Measurements from ENCODE around the gene SORCS1.

SORCS1 gene

DNA sequence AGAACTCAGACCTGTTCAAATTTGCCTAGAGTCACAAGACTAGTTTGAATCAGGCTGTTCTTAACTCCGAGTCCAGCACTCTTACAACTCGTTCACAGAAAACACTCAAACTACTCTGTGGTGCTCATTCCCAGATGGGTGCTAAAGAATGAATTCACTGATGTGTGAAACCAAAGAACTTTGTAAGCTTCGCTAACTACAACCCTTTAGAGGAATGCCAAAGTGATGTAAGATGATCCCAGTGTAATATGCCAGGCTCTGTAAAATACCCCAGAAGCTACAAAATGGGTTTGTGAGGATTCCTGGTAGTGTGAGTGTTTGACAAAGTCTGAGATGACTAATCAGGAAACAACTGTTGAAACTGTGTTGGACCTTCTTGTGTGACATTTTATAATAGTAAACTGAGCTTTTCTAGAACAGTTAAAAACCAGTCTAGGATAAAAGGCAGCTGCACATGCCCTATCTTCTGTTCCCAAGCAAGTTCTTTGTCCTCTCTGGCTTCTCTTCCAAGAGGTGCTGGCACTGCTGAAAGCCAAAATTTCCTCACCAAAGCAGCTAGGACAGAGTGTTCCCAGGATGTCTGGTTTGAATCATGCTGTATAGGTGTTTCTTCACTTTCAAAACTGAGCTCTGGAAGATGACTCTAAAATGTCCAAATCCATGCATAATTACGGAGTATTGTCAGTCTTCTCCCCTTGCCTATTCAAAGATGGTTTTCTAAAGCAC, 527.6 kb downstream of the SORCS1 start:
- no peaks in the 10 kb centered on the region for H3K27me3 ChIP-seq (ENCODE audit: control insufficient read depth, insufficient read depth, low read length, poor library complexity, severe bottlenecking)
- no peaks in the 10 kb centered on the region for H3K4me1 ChIP-seq (ENCODE audit: control insufficient read depth, insufficient read depth, low read length)
- no peak overlapping the region for H3K4me3 ChIP-seq (ENCODE audit: insufficient read depth, low read depth, low read length)
- H3K36me3 ChIP-seq (ENCODE audit: control insufficient read depth, insufficient read depth, low read length): no peaks in the 10 kb centered on the region
- no peak overlapping the region for H3K27ac ChIP-seq (ENCODE audit: insufficient read depth, low read depth, low read length, poor library complexity, severe bottlenecking)
- H3K9me3 ChIP-seq (ENCODE audit: control insufficient read depth, low read length): no peaks in the 10 kb centered on the region
- WGBS, 2 experiments: 73 to 84% methylated on average over 4 of the region's 4 CpGs

DNA sequence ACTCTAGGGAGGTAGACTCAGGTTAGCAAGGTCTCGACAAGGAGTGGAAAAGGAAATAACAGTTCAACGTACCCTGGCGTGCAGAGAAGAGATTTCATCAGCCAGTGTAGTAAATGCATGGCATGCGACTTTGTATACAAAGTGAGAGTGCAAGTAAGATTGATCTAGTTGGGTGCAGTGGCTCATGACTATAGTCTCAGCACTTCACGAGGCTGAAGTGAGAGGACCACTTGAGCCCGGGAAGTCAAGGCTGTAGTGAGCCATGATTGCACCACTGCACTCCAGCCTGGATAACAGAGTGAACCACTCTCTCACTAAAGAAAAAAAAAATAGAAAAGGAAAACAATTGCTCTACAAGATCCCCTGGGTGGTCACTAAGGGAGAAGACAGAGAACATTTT, 528.6 kb downstream of the SORCS1 start:
- H3K27ac ChIP-seq (ENCODE audit: insufficient read depth, low read depth, low read length, poor library complexity, severe bottlenecking): no peak overlapping the region
- no peaks in the 10 kb centered on the region for H3K9me3 ChIP-seq (ENCODE audit: control insufficient read depth, low read length)
- no peaks in the 10 kb centered on the region for H3K36me3 ChIP-seq (ENCODE audit: control insufficient read depth, insufficient read depth, low read length)
- H3K27me3 ChIP-seq (ENCODE audit: control insufficient read depth, insufficient read depth, low read length, poor library complexity, severe bottlenecking): no peaks in the 10 kb centered on the region
- 96% methylated on average over 6 of the region's 6 CpGs for WGBS, 2 experiments
- H3K4me3 ChIP-seq (ENCODE audit: insufficient read depth, low read depth, low read length): no peak overlapping the region
- H3K4me1 ChIP-seq (ENCODE audit: control insufficient read depth, insufficient read depth, low read length): no peaks in the 10 kb centered on the region

DNA sequence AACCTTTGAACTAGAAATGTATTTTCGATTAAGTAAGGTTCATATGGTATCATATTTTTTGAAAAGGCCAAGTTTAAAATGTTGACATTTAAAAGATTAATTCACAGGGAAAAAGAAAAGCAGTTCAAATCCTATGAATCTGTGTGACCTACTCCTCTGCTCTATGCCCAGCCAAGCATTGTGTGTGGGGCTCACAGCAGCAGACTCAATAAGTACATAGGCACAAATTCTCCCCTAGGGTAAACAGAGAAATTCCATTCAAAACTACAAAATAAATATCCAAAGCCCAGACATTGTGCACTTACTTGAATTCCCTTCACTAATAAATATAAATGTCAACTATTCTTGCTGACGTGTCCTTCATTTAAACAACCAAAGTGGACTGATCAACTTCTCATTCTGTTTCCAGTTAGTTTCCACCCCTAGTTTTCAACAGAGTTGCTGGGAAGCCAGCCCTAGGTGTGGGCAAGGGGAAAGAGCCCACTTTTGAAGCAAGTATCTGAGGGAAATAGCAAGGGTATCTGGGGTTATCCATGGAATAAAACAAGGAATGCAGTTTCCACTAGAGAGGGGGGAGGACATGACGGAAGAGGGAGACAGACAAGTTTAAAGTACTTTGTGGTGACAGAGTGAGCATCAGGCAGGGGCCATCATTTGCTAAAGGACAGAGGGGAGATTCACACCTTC, 533.3 kb downstream of the SORCS1 start:
- no peaks in the 10 kb centered on the region for H3K36me3 ChIP-seq (ENCODE audit: control insufficient read depth, insufficient read depth, low read length)
- WGBS, 2 experiments: 90 to 93% methylated on average over 3 of the region's 3 CpGs
- H3K4me3 ChIP-seq (ENCODE audit: insufficient read depth, low read depth, low read length): no peak overlapping the region
- no peak overlapping the region for H3K27ac ChIP-seq (ENCODE audit: insufficient read depth, low read depth, low read length, poor library complexity, severe bottlenecking)
- H3K9me3 ChIP-seq (ENCODE audit: control insufficient read depth, low read length): no peaks in the 10 kb centered on the region
- H3K27me3 ChIP-seq (ENCODE audit: control insufficient read depth, insufficient read depth, low read length, poor library complexity, severe bottlenecking): no peaks in the 10 kb centered on the region
- H3K4me1 ChIP-seq (ENCODE audit: control insufficient read depth, insufficient read depth, low read length): no peaks in the 10 kb centered on the region

DNA sequence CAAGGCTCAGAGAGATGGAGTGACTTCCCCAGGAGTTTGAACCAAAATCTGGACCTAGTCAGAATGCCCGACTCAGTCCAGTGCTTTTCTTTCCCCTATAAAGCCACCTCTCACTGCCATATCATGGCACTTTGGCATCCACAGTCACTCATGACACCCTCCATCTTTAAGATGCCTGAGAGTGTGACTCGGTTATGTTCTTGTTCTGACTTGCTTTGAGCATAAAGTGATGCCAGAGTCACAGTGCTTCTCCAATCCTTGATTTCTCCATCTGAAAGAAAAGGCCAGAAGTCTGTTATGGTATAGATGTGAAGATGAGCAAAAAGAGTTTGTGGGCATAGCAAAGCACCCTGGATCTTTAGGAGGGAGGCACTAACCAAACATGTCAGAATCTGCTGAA, 538.1 kb downstream of the SORCS1 start:
- no peak overlapping the region for H3K27ac ChIP-seq (ENCODE audit: insufficient read depth, low read depth, low read length, poor library complexity, severe bottlenecking)
- H3K9me3 ChIP-seq (ENCODE audit: control insufficient read depth, low read length): no peaks in the 10 kb centered on the region
- H3K27me3 ChIP-seq (ENCODE audit: control insufficient read depth, insufficient read depth, low read length, poor library complexity, severe bottlenecking): no peaks in the 10 kb centered on the region
- no peak overlapping the region for H3K4me3 ChIP-seq (ENCODE audit: insufficient read depth, low read depth, low read length)
- 93 to 94% methylated on average over 2 of the region's 2 CpGs for WGBS, 2 experiments
- peaks cover 3% of the 10 kb centered on the region for H3K4me1 ChIP-seq (ENCODE audit: control insufficient read depth, insufficient read depth, low read length)
- H3K36me3 ChIP-seq (ENCODE audit: control insufficient read depth, insufficient read depth, low read length): no peaks in the 10 kb centered on the region

DNA sequence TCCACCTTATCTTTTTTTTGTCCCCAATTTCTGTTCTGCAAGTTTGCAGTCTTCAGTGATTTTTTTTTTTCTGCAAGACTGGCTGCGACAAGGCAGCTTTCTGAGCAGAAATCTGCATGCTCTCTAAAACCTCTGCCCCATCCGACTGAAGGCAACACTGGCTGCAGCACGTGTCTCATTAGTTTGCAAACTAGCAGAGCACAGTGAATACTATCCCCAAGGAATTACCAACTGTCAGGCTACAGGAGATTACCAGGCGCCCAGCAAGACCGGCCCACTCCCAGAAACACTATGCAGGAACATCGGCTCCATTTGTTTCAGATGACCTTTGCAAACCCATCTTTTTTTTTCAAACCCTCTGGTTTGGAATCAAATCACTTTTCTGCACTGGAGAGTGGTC, 538.8 kb downstream of the SORCS1 start:
- Histone ChIP-seq H3K36me3 (ENCODE audit: control insufficient read depth, insufficient read depth, low read length) (no peaks in the 10 kb centered on the region), H3K27ac (ENCODE audit: insufficient read depth, low read depth, low read length, poor library complexity, severe bottlenecking) (no peak overlapping the region), H3K9me3 (ENCODE audit: control insufficient read depth, low read length) (no peaks in the 10 kb centered on the region), H3K27me3 (ENCODE audit: control insufficient read depth, insufficient read depth, low read length, poor library complexity, severe bottlenecking) (no peaks in the 10 kb centered on the region), H3K4me3 (ENCODE audit: insufficient read depth, low read depth, low read length) (no peak overlapping the region), H3K4me1 (ENCODE audit: control insufficient read depth, insufficient read depth, low read length) (peaks cover 3% of the 10 kb centered on the region)
- WGBS, 2 experiments: 52 to 53% methylated on average over 6 of the region's 6 CpGs

DNA sequence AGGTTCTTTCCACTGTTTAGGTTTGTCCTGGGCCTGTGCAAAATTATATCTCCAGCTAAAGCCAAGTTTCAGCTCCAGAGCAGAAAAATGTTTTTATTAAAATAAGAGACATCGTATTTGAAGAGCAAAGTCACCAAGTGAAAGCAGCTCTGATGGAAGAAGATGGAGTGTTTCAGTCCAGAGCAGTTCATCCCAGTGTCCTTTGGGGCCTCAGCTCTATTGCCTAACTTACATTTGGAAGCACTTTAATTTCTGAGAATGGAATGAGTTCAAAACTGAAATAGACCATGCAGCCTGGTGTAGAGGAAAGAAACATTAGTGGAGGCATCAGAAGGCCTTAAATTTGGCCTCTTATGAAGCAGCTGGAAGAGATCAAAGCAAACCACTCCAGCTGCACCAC, 545.2 kb downstream of the SORCS1 start:
- WGBS, 2 experiments: 90 to 95% methylated on average over 1 of the region's 1 CpG
- H3K27me3 ChIP-seq (ENCODE audit: control insufficient read depth, insufficient read depth, low read length, poor library complexity, severe bottlenecking): no peaks in the 10 kb centered on the region

DNA sequence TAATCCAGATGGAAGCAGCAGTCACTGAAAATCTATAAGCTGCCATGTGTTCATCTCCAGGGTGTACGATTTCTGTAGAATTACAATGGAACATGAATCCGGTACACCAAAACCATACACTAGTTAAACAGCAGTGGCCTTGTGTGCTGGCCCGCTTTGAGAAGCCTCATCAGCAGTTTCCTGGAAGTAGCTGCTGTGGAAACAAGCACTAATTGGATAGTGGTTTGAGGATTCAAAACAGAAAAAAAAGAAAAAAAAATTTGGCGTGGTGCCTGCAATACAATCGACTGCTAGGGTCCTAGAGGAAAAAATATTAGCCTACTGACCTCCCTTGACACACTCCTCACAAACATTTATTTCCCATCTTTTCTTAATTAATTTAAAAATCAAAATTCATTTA, 545.9 kb downstream of the SORCS1 start:
- H3K27ac ChIP-seq (ENCODE audit: insufficient read depth, low read depth, low read length, poor library complexity, severe bottlenecking): no peak overlapping the region
- WGBS, 2 experiments: 75 to 77% methylated on average over 5 of the region's 5 CpGs

More for the DNA sequence above, 545.2 kb downstream of the SORCS1 start:
- Histone ChIP-seq H3K36me3 (ENCODE audit: control insufficient read depth, insufficient read depth, low read length) (no peaks in the 10 kb centered on the region), H3K9me3 (ENCODE audit: control insufficient read depth, low read length) (no peaks in the 10 kb centered on the region), H3K4me1 (ENCODE audit: control insufficient read depth, insufficient read depth, low read length) (no peaks in the 10 kb centered on the region), H3K27ac (ENCODE audit: insufficient read depth, low read depth, low read length, poor library complexity, severe bottlenecking) (no peak overlapping the region), H3K4me3 (ENCODE audit: insufficient read depth, low read depth, low read length) (no peak overlapping the region)

DNA sequence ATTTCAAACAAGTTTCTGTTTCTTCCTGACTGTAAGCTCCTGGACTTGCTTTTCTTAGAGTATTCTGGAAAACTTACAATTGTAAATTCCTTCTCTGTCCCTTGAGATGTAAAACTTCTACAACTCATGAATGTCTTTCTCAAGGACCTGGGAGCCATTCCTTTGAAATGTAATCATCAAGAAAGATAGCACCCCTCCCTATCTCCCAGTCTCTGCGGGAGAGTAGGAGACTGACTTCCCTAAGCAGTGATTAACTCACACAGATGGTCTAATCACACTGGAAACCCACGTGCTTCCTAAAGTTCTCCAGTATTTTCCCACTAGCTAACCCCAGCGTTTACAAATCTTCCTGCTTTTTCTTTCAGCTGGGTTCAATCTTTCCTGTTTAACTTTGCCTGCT, 549.4 kb downstream of the SORCS1 start:
- Histone ChIP-seq H3K4me1 (ENCODE audit: control insufficient read depth, insufficient read depth, low read length) (no peaks in the 10 kb centered on the region), H3K4me3 (ENCODE audit: insufficient read depth, low read depth, low read length) (no peak overlapping the region), H3K27me3 (ENCODE audit: control insufficient read depth, insufficient read depth, low read length, poor library complexity, severe bottlenecking) (no peaks in the 10 kb centered on the region), H3K27ac (ENCODE audit: insufficient read depth, low read depth, low read length, poor library complexity, severe bottlenecking) (no peak overlapping the region), H3K9me3 (ENCODE audit: control insufficient read depth, low read length) (no peaks in the 10 kb centered on the region), H3K36me3 (ENCODE audit: control insufficient read depth, insufficient read depth, low read length) (no peaks in the 10 kb centered on the region)
- 7 to 9% methylated on average over 3 of the region's 3 CpGs for WGBS, 2 experiments

More for the DNA sequence above, 545.9 kb downstream of the SORCS1 start:
- Histone ChIP-seq H3K9me3 (ENCODE audit: control insufficient read depth, low read length) (no peaks in the 10 kb centered on the region), H3K4me3 (ENCODE audit: insufficient read depth, low read depth, low read length) (no peak overlapping the region), H3K27me3 (ENCODE audit: control insufficient read depth, insufficient read depth, low read length, poor library complexity, severe bottlenecking) (no peaks in the 10 kb centered on the region), H3K36me3 (ENCODE audit: control insufficient read depth, insufficient read depth, low read length) (no peaks in the 10 kb centered on the region), H3K4me1 (ENCODE audit: control insufficient read depth, insufficient read depth, low read length) (no peaks in the 10 kb centered on the region)

DNA sequence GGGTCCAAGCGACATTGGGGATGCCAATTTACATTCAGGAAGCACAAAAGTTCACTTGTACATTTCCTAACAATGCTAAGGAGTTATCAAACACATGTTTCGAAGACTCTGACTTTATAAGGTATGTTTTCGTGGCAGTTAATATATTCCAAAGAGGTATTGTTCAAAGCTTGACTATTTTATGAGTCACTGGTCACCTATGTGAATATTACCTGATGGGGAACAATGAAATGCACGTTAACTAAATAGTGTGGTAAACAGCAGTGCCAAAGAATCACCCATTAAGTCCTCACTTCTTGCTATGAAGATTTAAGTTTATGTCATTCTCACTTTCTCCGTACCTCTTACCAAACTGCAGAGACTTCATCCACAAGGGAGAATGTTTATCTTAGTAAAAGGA, 550.2 kb downstream of the SORCS1 start:
- no peak overlapping the region for H3K4me3 ChIP-seq (ENCODE audit: insufficient read depth, low read depth, low read length)
- H3K4me1 ChIP-seq (ENCODE audit: control insufficient read depth, insufficient read depth, low read length): no peaks in the 10 kb centered on the region
- H3K9me3 ChIP-seq (ENCODE audit: control insufficient read depth, low read length): no peaks in the 10 kb centered on the region
- no peaks in the 10 kb centered on the region for H3K36me3 ChIP-seq (ENCODE audit: control insufficient read depth, insufficient read depth, low read length)
- 74 to 76% methylated on average over 5 of the region's 5 CpGs for WGBS, 2 experiments
- H3K27me3 ChIP-seq (ENCODE audit: control insufficient read depth, insufficient read depth, low read length, poor library complexity, severe bottlenecking): no peaks in the 10 kb centered on the region
- H3K27ac ChIP-seq (ENCODE audit: insufficient read depth, low read depth, low read length, poor library complexity, severe bottlenecking): no peak overlapping the region

DNA sequence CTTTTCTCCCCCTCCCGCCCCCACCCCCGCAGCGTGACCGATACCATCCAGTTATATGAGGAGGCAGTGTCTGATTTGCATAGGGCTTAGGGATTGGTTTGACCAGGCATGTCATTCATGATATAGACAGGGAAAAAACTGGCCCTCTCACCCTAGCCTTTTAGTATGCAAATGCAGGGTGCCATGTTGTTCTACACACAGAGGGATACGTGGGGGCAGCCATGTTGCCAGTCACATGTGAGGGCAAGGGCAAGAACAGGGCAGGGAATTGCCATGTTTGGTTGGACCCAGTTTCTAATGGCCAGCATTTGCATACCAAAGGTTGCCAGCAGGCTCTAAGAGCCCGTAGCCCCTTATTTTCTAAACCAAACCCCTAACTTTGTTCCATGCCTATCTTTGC, 552.1 kb downstream of the SORCS1 start:
- Histone ChIP-seq H3K9me3 (ENCODE audit: control insufficient read depth, low read length) (no peaks in the 10 kb centered on the region), H3K27me3 (ENCODE audit: control insufficient read depth, insufficient read depth, low read length, poor library complexity, severe bottlenecking) (no peaks in the 10 kb centered on the region), H3K27ac (ENCODE audit: insufficient read depth, low read depth, low read length, poor library complexity, severe bottlenecking) (no peak overlapping the region), H3K4me3 (ENCODE audit: insufficient read depth, low read depth, low read length) (no peak overlapping the region), H3K36me3 (ENCODE audit: control insufficient read depth, insufficient read depth, low read length) (no peaks in the 10 kb centered on the region), H3K4me1 (ENCODE audit: control insufficient read depth, insufficient read depth, low read length) (no peaks in the 10 kb centered on the region)
- 94 to 95% methylated on average over 5 to 6 of the region's 6 CpGs for WGBS, 2 experiments
